ENCODE results near the gene C1orf94.

- TF ChIP-seq CTCF (IDR thresholded peaks at IDR 0.05) (no peak), POLR2A (IDR thresholded peaks at IDR 0.05) (no peak)
Measured at GRCh38 chr1:34166191-34166624, 10.5 kb upstream of the C1orf94 start.
